ENCODE results near the gene CST3.

Gene CST3

GRCh38 chr20:23613676-23614075 lies 24.1 kb downstream of the CST3 start:
- TF ChIP-seq ZFX (IDR thresholded peaks at IDR 0.05; ENCODE audit: borderline replicate concordance) = no peak
- TF ChIP-seq, protein P1, sequence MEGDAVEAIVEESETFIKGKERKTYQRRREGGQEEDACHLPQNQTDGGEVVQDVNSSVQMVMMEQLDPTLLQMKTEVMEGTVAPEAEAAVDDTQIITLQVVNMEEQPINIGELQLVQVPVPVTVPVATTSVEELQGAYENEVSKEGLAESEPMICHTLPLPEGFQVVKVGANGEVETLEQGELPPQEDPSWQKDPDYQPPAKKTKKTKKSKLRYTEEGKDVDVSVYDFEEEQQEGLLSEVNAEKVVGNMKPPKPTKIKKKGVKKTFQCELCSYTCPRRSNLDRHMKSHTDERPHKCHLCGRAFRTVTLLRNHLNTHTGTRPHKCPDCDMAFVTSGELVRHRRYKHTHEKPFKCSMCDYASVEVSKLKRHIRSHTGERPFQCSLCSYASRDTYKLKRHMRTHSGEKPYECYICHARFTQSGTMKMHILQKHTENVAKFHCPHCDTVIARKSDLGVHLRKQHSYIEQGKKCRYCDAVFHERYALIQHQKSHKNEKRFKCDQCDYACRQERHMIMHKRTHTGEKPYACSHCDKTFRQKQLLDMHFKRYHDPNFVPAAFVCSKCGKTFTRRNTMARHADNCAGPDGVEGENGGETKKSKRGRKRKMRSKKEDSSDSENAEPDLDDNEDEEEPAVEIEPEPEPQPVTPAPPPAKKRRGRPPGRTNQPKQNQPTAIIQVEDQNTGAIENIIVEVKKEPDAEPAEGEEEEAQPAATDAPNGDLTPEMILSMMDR (IDR thresholded peaks at IDR 0.05) = no peak
- H3K27ac ChIP-seq = no peak overlapping the region

DNA sequence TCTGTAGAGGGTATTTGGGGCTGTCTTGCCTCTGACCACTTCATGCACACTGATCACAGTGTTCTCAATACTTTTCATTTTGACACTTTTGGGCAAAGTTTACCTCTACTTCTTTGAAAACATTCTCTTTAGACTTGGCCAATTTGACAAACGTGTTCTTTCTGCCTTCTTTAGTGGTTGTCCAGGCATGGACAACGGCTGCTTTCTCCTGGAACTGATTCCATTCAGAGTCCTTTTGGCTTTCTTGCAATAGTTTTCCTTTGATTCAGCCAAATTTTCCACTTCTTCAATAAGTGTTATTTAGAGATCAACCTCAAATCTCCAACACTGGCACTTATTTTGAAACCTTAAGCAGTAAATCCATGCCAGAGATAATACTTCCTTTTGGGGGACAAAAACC lies 25.4 kb downstream of the CST3 start:
- H3K27ac ChIP-seq = no peak overlapping the region
- TF ChIP-seq ZFX (IDR thresholded peaks at IDR 0.05; ENCODE audit: borderline replicate concordance) = no peak
- TF ChIP-seq, protein P1 (IDR thresholded peaks at IDR 0.05) = no peak

GRCh38 chr20:23609486-23610109 lies 28.2 kb downstream of the CST3 start:
- TF ChIP-seq ZFX (IDR thresholded peaks at IDR 0.05; ENCODE audit: borderline replicate concordance) = no peak
- TF ChIP-seq, protein P1 (IDR thresholded peaks at IDR 0.05) = no peak

GRCh38 chr20:23608251-23608846 lies 29.4 kb downstream of the CST3 start:
- TF ChIP-seq, protein P1 (IDR thresholded peaks at IDR 0.05) = no peak
- no peak for TF ChIP-seq ZFX (IDR thresholded peaks at IDR 0.05; ENCODE audit: borderline replicate concordance)
- H3K27ac ChIP-seq = no peak overlapping the region

More at GRCh38 chr20:23609486-23610109, 28.2 kb downstream of the CST3 start:
- H3K27ac ChIP-seq = no peak overlapping the region

DNA sequence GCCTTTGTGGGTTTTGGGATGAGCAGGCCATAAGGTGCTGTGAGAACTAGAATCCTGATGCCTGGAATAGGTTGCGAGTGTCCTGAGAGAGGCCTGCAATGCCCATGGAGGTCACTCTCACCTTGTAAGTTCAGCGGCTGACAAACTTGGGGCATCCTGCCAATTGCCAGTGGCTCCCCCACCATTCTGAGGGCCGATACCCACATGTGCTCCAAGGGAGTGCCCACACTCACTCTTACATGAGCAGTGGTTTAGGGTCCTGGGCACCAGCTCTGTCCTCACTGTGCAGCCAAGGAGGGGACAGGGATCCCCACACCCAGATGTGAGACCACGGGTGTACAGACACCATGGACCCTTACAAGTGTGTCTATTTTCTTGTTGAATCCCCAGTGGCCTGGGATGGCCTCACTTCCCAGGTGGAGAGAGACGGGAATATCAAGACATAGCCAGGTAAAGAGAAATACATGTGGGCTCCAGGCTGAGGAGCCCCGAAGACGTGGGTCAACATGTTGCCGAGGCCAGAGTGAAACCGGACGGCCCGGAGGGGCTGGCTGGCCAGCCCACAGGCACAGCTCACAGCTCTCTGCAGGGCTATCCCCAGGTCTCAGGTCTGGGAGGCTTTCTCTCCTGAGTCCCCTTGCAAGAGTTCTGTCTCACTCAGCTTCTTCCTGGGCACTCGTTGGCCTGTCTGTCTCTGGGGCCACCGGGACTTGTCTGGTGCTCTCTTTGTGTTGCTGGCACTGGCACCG lies 30.1 kb downstream of the CST3 start:
- TF ChIP-seq, protein P1 (IDR thresholded peaks at IDR 0.05) = no peak
- TF ChIP-seq ZFX (IDR thresholded peaks at IDR 0.05; ENCODE audit: borderline replicate concordance) = no peak
- no peak overlapping the region for H3K27ac ChIP-seq

GRCh38 chr20:23606652-23607049 lies 31.1 kb downstream of the CST3 start:
- no peak overlapping the region for H3K27ac ChIP-seq
- TF ChIP-seq, protein P1 (IDR thresholded peaks at IDR 0.05) = peak; percentile 82
- TF ChIP-seq ZFX (IDR thresholded peaks at IDR 0.05; ENCODE audit: borderline replicate concordance) = no peak

Data from 22Rv1 (cell line).